DND-41 (cell line): Measurements from ENCODE around the gene GRIN2A.

ENCODE experiments used
- ATAC-seq: fragments of 200-7000 bp; cut with Tn5 transposase; 3 replicates; pipeline ENCODE4 v1.9.1; 2021; ENCODE audit warnings: low read depth; ENCODE audit not compliant: insufficient read depth
- DNase-seq: peaks from one replicate; pipeline ENCODE4 v3.0.0-alpha.2; 2020
- H2AFZ ChIP-seq: 2 replicates; pipeline ENCODE4 v1.6.0; 2012; ENCODE audit warnings: low read depth, low read length
- H3K27ac ChIP-seq: 2 replicates; pipeline ENCODE4 v1.5.1; 2012; ENCODE audit warnings: low read length, inconsistent platforms
- H3K27me3 ChIP-seq: fragments of 200-600 bp; sonication (generic); 2 replicates; pipeline ENCODE4 v1.6.0; 2012; ENCODE audit warnings: low read length, mild to moderate bottlenecking, inconsistent platforms; ENCODE audit not compliant: insufficient read depth, poor library complexity
- H3K36me3 ChIP-seq: 2 replicates; pipeline ENCODE4 v1.5.1; 2012; ENCODE audit warnings: low read length, inconsistent platforms; ENCODE audit not compliant: insufficient read depth
- H3K4me1 ChIP-seq: 2 replicates; pipeline ENCODE4 v1.5.1; 2012; ENCODE audit warnings: mild to moderate bottlenecking, low read length; ENCODE audit not compliant: insufficient read depth
- H3K4me2 ChIP-seq: 2 replicates; pipeline ENCODE4 v1.6.0; 2012; ENCODE audit warnings: mild to moderate bottlenecking, moderate library complexity, low read length, inconsistent platforms; ENCODE audit not compliant: insufficient read depth
- H3K4me3 ChIP-seq, 2 experiments: fragments of 200-600 bp in 1 of 2; shearing (Covaris generic) in 1 of 2; 2 replicates each; pipeline ENCODE4 v1.5.1; 2012 to 2016; ENCODE audit warnings: inconsistent platforms in 2 of 2, low read length in 2 of 2, mild to moderate bottlenecking in 2 of 2, low read depth in 1 of 2, moderate library complexity in 1 of 2
- H3K79me2 ChIP-seq: 2 replicates; pipeline ENCODE4 v1.6.0; 2012; ENCODE audit warnings: low read length, inconsistent platforms; ENCODE audit not compliant: insufficient read depth
- H3K9ac ChIP-seq: 2 replicates; pipeline ENCODE4 v1.6.0; 2012; ENCODE audit warnings: low read depth, mild to moderate bottlenecking, inconsistent platforms, low read length, moderate library complexity
- H3K9me3 ChIP-seq: 2 replicates; pipeline ENCODE4 v1.5.1; 2012; ENCODE audit warnings: low read length, moderate library complexity, mild to moderate bottlenecking, inconsistent platforms; ENCODE audit not compliant: insufficient read depth, severe bottlenecking
- H4K20me1 ChIP-seq: 2 replicates; pipeline ENCODE4 v1.6.0; 2012; ENCODE audit warnings: low read length; ENCODE audit not compliant: insufficient read depth
- CTCF ChIP-seq: IDR thresholded peaks from 2 replicates; pipeline ENCODE4 v1.5.1; 2012; ENCODE audit warnings: borderline replicate concordance, low read length, moderate library complexity, mild to moderate bottlenecking; ENCODE audit not compliant: poor library complexity, severe bottlenecking; ENCODE audit errors: extremely low read depth
- EZH2 ChIP-seq: IDR thresholded peaks from 3 replicates; pipeline ENCODE4 v1.6.1; 2012; ENCODE audit warnings: borderline replicate concordance, low read depth, mild to moderate bottlenecking, moderate library complexity, low read length, inconsistent platforms; ENCODE audit not compliant: severe bottlenecking

The GRIN2A gene

GRCh38 chr16:10040136-10041080 lies 141.8 kb downstream of the GRIN2A start:
- Histone ChIP-seq H3K79me2 (no peaks in the 10 kb centered on the region), H4K20me1 (no peaks in the 10 kb centered on the region; the same call in 1 of the 2 replicates), H3K4me2 (no peak overlapping the region), H2AFZ (no peak overlapping the region), H3K27ac (no peak overlapping the region), H3K4me1 (no peaks in the 10 kb centered on the region), H3K9ac (no peak overlapping the region), H3K9me3 (no peaks in the 10 kb centered on the region), H3K27me3 (no peaks in the 10 kb centered on the region), H3K36me3 (no peaks in the 10 kb centered on the region), H3K4me3 (no peak overlapping the region)
- no peak for TF ChIP-seq EZH2
- no peak for DNase-seq
- ATAC-seq = no peak

GRCh38 chr16:10039220-10040096 lies 142.8 kb downstream of the GRIN2A start:
- DNase-seq (no peak), ATAC-seq (no peak)
- H3K36me3 ChIP-seq = no peaks in the 10 kb centered on the region
- no peak overlapping the region for H3K4me2 ChIP-seq
- H3K79me2 ChIP-seq = no peaks in the 10 kb centered on the region
- TF ChIP-seq EZH2 (no peak), CTCF (peak; percentile 33)
- no peak overlapping the region for H3K4me3 ChIP-seq
- no peak overlapping the region for H2AFZ ChIP-seq
- H4K20me1 ChIP-seq = no peaks in the 10 kb centered on the region; the same call in 1 of the 2 replicates
- H3K4me1 ChIP-seq = no peaks in the 10 kb centered on the region
- no peaks in the 10 kb centered on the region for H3K27me3 ChIP-seq
- no peak overlapping the region for H3K27ac ChIP-seq
- H3K9me3 ChIP-seq = no peaks in the 10 kb centered on the region
- no peak overlapping the region for H3K9ac ChIP-seq

- no peak overlapping the region for H3K4me2 ChIP-seq
- H3K4me3 ChIP-seq = no peak overlapping the region
- DNase-seq = no peak
These were observed 144.5 kb downstream of the GRIN2A start for GRCh38 chr16:10037751-10038150.

More at GRCh38 chr16:10037751-10038150, 144.5 kb downstream of the GRIN2A start:
- no peaks in the 10 kb centered on the region for H3K9me3 ChIP-seq
- H4K20me1 ChIP-seq = no peaks in the 10 kb centered on the region; the same call in 1 of the 2 replicates
- no peaks in the 10 kb centered on the region for H3K4me1 ChIP-seq
- no peak overlapping the region for H3K9ac ChIP-seq
- H2AFZ ChIP-seq = no peak overlapping the region
- no peaks in the 10 kb centered on the region for H3K79me2 ChIP-seq
- ATAC-seq = no peak
- H3K36me3 ChIP-seq = no peaks in the 10 kb centered on the region
- TF ChIP-seq CTCF = no peak
- TF ChIP-seq EZH2 = no peak
- H3K27me3 ChIP-seq = no peaks in the 10 kb centered on the region
- H3K27ac ChIP-seq = no peak overlapping the region
